ENCODE data around the gene KLHL11. TPM values are rescaled to one million over a fixed set of nuclear protein-coding genes. Genes with fewer than 3 reads are reported as not detected.

The KLHL11 gene
- total RNA-seq, 1 donor from 2014 or later = 26.6 TPM

DNA sequence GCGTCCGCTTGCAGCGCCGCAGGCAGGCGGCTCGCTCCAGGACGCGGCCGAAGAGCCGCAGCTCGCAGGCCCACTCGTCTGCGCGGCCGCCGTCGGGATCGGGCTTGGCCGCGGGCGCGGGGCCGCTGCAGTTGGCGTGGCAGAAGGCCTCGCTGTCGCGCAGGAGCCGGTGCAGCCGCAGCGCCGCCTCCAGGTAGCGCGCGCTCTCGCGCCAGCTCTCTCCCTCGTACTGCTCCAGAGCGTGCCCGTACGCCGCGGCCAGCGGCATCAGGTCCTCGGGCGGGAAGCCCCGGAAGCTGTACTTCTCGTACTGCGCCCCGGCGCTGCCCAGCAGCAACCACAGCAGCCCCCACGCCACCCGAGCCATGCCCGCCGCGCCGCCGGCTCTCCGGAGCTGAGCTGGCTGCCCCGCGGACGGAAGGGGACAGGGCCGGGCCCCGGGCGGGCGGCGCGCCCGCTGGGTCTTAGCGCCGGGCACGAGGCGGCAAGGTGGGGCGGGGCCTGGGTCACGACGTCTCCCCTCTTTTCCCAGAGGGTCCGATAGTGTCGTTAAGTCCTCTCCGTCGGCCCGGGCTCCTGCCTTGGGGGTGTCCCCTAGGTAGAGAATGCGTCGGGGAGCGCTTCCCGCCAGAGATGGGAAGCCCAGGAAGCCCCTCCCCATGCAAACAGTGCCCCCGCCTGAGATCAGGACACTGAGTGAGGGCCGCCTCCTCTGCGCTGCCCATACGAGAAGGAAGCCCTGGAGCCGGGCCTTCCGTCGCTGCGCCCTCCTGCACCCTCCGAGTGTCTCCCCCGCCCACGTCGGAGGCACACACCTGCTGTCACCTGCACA lies 53.5 kb downstream of the KLHL11 start, which contains the start of gene P3H4:
P3H4 (minus strand) TSS at position 401 of the 832 bp plus-strand sequence; CDS start at position 367, 34 bp downstream.
- peak; percentile 81 to 88 for DNase-seq (ENCODE audit: low read depth in 2 of 2)

DNA sequence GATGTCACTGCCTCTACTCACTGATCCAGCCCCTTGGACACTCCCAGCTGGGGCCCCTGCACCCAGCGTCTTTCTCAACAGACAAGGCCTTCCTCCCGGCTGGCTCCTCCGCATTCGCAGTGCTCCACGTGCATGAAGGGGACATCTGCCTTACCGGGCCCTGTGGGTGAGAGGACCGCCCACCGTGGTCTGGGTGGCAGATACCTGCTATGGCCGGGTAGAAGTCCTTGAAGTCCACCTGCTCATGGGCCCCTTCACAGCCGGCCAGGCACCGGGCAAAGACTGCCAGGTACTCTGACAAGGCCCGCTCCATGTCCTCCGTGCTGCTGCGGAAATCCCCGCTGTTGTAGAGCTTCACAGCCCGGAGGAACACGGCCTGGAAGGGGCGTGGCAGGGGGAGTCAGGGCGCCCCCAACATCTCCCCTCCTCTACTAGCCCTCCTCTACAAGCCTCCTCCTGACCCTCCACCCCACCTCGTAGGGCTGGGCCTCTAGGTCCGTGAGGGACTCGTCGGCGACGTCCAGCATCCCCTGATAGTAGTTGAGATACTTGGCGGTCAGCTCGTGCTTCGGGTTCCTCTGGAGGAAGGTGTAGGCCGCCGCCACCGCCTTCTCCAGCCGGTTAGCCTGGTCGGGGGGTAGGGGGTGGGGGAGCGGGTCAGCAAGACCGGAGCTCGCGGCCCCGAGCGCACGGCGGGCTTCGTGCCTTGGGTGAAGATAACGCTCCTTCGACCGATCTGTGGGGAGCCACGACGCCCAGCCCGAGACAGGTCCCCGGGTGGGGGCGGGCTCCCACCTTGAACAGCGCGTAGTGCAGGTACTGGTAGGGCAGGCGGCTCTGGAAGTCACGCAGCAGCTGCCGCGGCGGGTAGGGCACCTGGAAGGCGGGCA lies 54.3 kb downstream of the KLHL11 start:
- peak; percentile 13 to 19 for DNase-seq (ENCODE audit: low read depth in 2 of 2)

DNA sequence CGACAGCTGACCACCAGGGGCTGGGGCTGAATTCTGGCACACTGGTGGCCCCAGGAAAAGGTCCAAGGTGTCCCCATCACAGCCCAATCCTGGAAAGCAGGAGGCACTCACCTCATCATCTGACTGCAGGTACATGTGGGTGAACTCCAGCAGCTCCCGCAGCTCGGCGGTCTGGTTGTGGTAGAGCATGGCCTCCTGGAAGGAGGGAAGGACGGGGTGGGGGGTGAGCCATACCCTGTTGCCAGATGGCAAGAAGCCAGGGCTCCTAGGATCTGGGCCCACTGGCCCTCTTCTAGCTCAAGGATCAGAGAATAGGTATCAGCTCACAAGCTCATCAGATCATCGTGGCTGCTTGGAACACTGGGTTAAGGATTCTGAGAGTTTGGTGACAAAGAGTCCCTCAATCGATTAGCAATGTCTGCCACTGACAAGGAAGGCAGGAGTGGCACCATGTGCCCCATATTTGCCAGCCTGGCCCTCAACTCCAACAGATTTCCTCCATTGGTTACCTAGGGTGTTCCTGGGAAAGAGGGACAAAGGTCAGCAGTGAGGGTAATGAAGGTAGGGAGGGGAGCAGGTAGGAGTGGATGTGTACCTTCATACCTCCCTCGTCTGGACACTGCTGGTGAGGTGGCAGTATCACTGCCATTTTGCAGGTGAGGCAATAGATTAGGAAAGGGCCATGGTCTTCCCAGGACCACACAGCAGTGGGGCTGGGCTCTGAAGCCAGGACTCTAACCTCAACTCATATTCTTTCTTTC lies 58.4 kb downstream of the KLHL11 start:
- DNase-seq (ENCODE audit: low read depth in 2 of 2) = no peak

Other genes with a start within 250 kb of the KLHL11 start
- 0.22 TPM in 1 of 2 replicates, not detected in the other for gene KRT17, start 240.8 kb downstream of the KLHL11 start, total RNA-seq
- 41.2 and 82.5 TPM in 2 replicates for gene EIF1, start 176.5 kb downstream of the KLHL11 start, total RNA-seq
- not detected in 2 replicates for gene GAST, start 153.1 kb downstream of the KLHL11 start, total RNA-seq
- under 0.01 and 0.20 TPM in 2 replicates for gene HAP1, start 130.8 kb downstream of the KLHL11 start, total RNA-seq
- 216 and 333 TPM in 2 replicates for gene JUP, start 78.7 kb downstream of the KLHL11 start, total RNA-seq
- gene P3H4, start 53.5 kb downstream of the KLHL11 start, total RNA-seq = 41.8 and 51.2 TPM in 2 replicates
- 95.7 and 106 TPM in 2 replicates for gene FKBP10, start 52.4 kb downstream of the KLHL11 start, total RNA-seq
- 64.7 and 74.5 TPM in 2 replicates for gene NT5C3B, start 29.2 kb downstream of the KLHL11 start, total RNA-seq
- not detected in 2 replicates for gene KLHL10, start 27.6 kb downstream of the KLHL11 start, total RNA-seq
- gene ACLY, start 53.5 kb upstream of the KLHL11 start, total RNA-seq = 167 and 203 TPM in 2 replicates
- under 0.01 TPM in 2 replicates for gene ODAD4, start 65.2 kb upstream of the KLHL11 start, total RNA-seq
- gene CNP, start 101.4 kb upstream of the KLHL11 start, total RNA-seq = 38.8 and 45.6 TPM in 2 replicates
- gene DNAJC7, start 152.0 kb upstream of the KLHL11 start, total RNA-seq = 56.0 and 60.1 TPM in 2 replicates
- gene NKIRAS2, start 154.7 kb upstream of the KLHL11 start, total RNA-seq = 30.1 and 38.1 TPM in 2 replicates
- 0.20 and 0.22 TPM in 2 replicates for gene C17orf113, start 185.2 kb upstream of the KLHL11 start, total RNA-seq
- gene ZNF385C, start 233.1 kb upstream of the KLHL11 start, total RNA-seq = not detected in 2 replicates
- 2.0 and 3.3 TPM in 2 replicates for gene DHX58, start 247.3 kb upstream of the KLHL11 start, total RNA-seq